Progenitor cell of endocrine pancreas (in vitro differentiated cells): Measurements from ENCODE around the gene TGFA. TPM values are rescaled to one million over a fixed set of nuclear protein-coding genes. Genes with fewer than 3 reads are reported as not detected.

Experiments
- DNase-seq: peaks from one replicate; pipeline ENCODE4 v3.0.0; 2021; ENCODE audit warnings: low spot score; ENCODE audit not compliant: unreplicated experiment
- H3K27ac Mint-ChIP-seq: 2 replicates; pipeline ENCODE4 v1.8.0; 2021; ENCODE audit warnings: mild to moderate bottlenecking, moderate library complexity, mixed read lengths
- H3K27me3 Mint-ChIP-seq: 2 replicates; pipeline ENCODE4 v1.8.0; 2021; ENCODE audit warnings: mixed read lengths
- H3K36me3 Mint-ChIP-seq: 2 replicates; pipeline ENCODE4 v1.8.0; 2022; ENCODE audit warnings: mixed read lengths; ENCODE audit not compliant: insufficient read depth
- H3K4me1 Mint-ChIP-seq: 2 replicates; pipeline ENCODE4 v1.8.0; 2021; ENCODE audit warnings: low read depth, mixed read lengths
- H3K4me3 Mint-ChIP-seq: 2 replicates; pipeline ENCODE4 v1.8.0; 2021; ENCODE audit warnings: low read depth, mild to moderate bottlenecking, moderate library complexity, mixed read lengths
- H3K9me3 Mint-ChIP-seq: 2 replicates; pipeline ENCODE4 v1.8.0; 2021; ENCODE audit warnings: low read depth, mixed read lengths
- CTCF ChIP-seq: fragments of 200-600 bp; sonication (generic); IDR thresholded peaks from one replicate; pipeline ENCODE4 v1.5.0; 2021; ENCODE audit warnings: antibody characterized with exemption, mild to moderate bottlenecking; ENCODE audit not compliant: unreplicated experiment
- total RNA-seq: library from RNA; stranded (reverse); gene quantifications from 2 replicates; pipeline ENCODE4 v1.2.1, GENCODE V29; 2021

TGFA gene
- total RNA-seq, 1 donor from 2014 or later, result 3.0 TPM

- DNase-seq, result no peak
- peaks cover 4% of the 10 kb centered on the region for H3K9me3 Mint-ChIP-seq
- no peak overlapping the region for H3K4me3 Mint-ChIP-seq
- H3K4me1 Mint-ChIP-seq, result no peaks in the 10 kb centered on the region
- peaks cover 6% of the 10 kb centered on the region for H3K27me3 Mint-ChIP-seq
- no peaks in the 10 kb centered on the region for H3K36me3 Mint-ChIP-seq
- H3K27ac Mint-ChIP-seq, result no peak overlapping the region
- TF ChIP-seq CTCF, result no peak
Measured at GRCh38 chr2:70431716-70432347, 121.8 kb downstream of the TGFA start.

GRCh38 chr2:70426341-70426740 is 127.3 kb downstream of the TGFA start:
- Mint-ChIP-seq H3K4me1 (peaks cover 4% of the 10 kb centered on the region), H3K36me3 (no peaks in the 10 kb centered on the region), H3K27me3 (no peaks in the 10 kb centered on the region), H3K27ac (no peak overlapping the region), H3K4me3 (no peak overlapping the region), H3K9me3 (no peaks in the 10 kb centered on the region)
- TF ChIP-seq CTCF, result no peak
- DNase-seq, result no peak

GRCh38 chr2:70425682-70426301 is 127.8 kb downstream of the TGFA start:
- peaks cover 4% of the 10 kb centered on the region for H3K4me1 Mint-ChIP-seq
- no peak overlapping the region for H3K4me3 Mint-ChIP-seq
- no peak overlapping the region for H3K27ac Mint-ChIP-seq
- no peak for DNase-seq
- no peak for TF ChIP-seq CTCF
- no peaks in the 10 kb centered on the region for H3K36me3 Mint-ChIP-seq
- H3K27me3 Mint-ChIP-seq, result no peaks in the 10 kb centered on the region
- no peaks in the 10 kb centered on the region for H3K9me3 Mint-ChIP-seq

- Mint-ChIP-seq H3K4me1 (peaks cover 3% of the 10 kb centered on the region), H3K27me3 (peaks cover 4% of the 10 kb centered on the region), H3K4me3 (no peak overlapping the region), H3K9me3 (no peaks in the 10 kb centered on the region), H3K27ac (no peak overlapping the region), H3K36me3 (no peaks in the 10 kb centered on the region)
- DNase-seq, result no peak
- TF ChIP-seq CTCF, result no peak
Measured at GRCh38 chr2:70420740-70421139, 132.9 kb downstream of the TGFA start.

- Mint-ChIP-seq H3K27me3 (peaks cover 4% of the 10 kb centered on the region), H3K4me3 (no peak overlapping the region), H3K9me3 (no peaks in the 10 kb centered on the region), H3K27ac (no peak overlapping the region), H3K4me1 (peaks cover 3% of the 10 kb centered on the region), H3K36me3 (no peaks in the 10 kb centered on the region)
- DNase-seq, result no peak
- TF ChIP-seq CTCF, result no peak
Measured at GRCh38 chr2:70420143-70420542, 133.5 kb downstream of the TGFA start.
